Posterior vena cava (tissue), 2 donors: Measurements from ENCODE around the gene RTN4R. TPM values are rescaled to one million over a fixed set of nuclear protein-coding genes. Genes with fewer than 3 reads are reported as not detected.
"Not testable (repeated sequence)": the region's sequence is repeated elsewhere in the genome, so short reads cannot be mapped to it uniquely, and the experiment has no call there.

Experiments
- DNase-seq: peaks from one replicate; pipeline ENCODE4 v3.0.0-alpha.2; 2020; ENCODE audit warnings: low spot score
- intact Hi-C, 2 donors: fragments of 100-400 bp; cut with DNase I; formaldehyde crosslinking; loops; one replicate each; pipeline versions ENCODE4 v1.14.1 to v1.14.2; 2022 to 2023
- total RNA-seq, 2 donors: library from RNA; stranded (reverse); fragmentation: NEBNext Ultra II Directional; extraction: Animal tissue kit (Norgen Biotek cat#: 25700); gene quantifications; one replicate each; pipeline ENCODE4 v1.2.1, GENCODE V29; 2021
- donor health status: DM: yes; HTN: yes; CAD: no.
- donor health status: DM: yes; HTN: yes; CAD: no.

Gene RTN4R
- total RNA-seq, 2 donors from 2014 or later, result 0.19 to 0.76 TPM

GRCh38 chr22:20275836-20276235 lies 7.7 kb upstream of the RTN4R start:
- DNase-seq, result no peak
- intact Hi-C loops, result no loop called here

- intact Hi-C loops, DNase-seq: not testable (repeated sequence)
Observed at GRCh38 chr22:20275325-20275724, 7.2 kb upstream of the RTN4R start.

GRCh38 chr22:20274374-20274773 lies 6.3 kb upstream of the RTN4R start:
- intact Hi-C loops, result loop anchor here in 1 of 2 donors (5.0 kb wide), 1 partner anchor 52 kb away; no protein-coding TSS in a partner anchor

GRCh38 chr22:20273758-20274181 lies 5.7 kb upstream of the RTN4R start:
- intact Hi-C loops, result loop anchor here in 1 of 2 donors (5.0 kb wide), 1 partner anchor 51 kb away; no protein-coding TSS in a partner anchor
- no peak for DNase-seq

More at GRCh38 chr22:20274374-20274773, 6.3 kb upstream of the RTN4R start:
- DNase-seq, result not testable (repeated sequence)

DNA sequence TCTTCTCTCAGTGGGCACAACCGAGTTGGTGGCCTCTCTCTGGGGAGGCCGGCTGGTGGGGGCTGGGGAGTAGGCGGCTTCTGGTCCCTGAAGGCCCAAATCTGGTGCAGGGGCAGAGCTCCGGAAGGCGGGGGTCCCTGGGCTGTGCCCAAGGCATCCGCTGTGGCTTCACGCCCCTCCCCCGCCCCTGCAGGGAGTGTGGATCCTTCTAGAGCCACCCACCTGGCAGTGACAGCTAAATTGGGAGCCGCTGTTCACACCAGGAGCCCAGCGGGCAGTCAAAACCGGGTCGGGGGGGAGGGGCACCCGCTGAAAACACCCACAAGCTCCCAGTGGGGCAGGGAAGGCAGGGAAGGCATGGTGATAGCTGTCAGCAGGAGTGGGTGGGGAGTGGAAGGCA lies 4.6 kb upstream of the RTN4R start:
- intact Hi-C loops, result loop anchor here in 1 of 2 donors (1.0 to 5.0 kb wide), 2 partner anchors 50 to 110 kb away; no protein-coding TSS in a partner anchor
- no peak for DNase-seq

- intact Hi-C loops, result loop anchor here in 1 of 2 donors (1.0 to 5.0 kb wide), 2 partner anchors 50 to 110 kb away; no protein-coding TSS in a partner anchor
- DNase-seq, result no peak
Observed at GRCh38 chr22:20272174-20272573, 4.1 kb upstream of the RTN4R start.

- DNase-seq, result no peak
- intact Hi-C loops, result loop anchor here in 1 of 2 donors (5.0 kb wide), 1 partner anchor 49 kb away; no protein-coding TSS in a partner anchor
Observed at GRCh38 chr22:20271114-20271994, 3.2 kb upstream of the RTN4R start.

- intact Hi-C loops, result loop anchor here in 1 of 2 donors (5.0 kb wide), 1 partner anchor 48 kb away; no protein-coding TSS in a partner anchor
Observed at GRCh38 chr22:20270190-20271113, 2.3 kb upstream of the RTN4R start.

GRCh38 chr22:20269673-20270072 lies 1.6 kb upstream of the RTN4R start:
- DNase-seq, result not testable (repeated sequence)
- intact Hi-C loops, result loop anchor here (5.0 kb wide), 2 partner anchors 47 to 112 kb away; no protein-coding TSS in a partner anchor

More at GRCh38 chr22:20270190-20271113, 2.3 kb upstream of the RTN4R start:
- DNase-seq, result not testable (repeated sequence)

- intact Hi-C loops, result loop anchor here in 1 of 2 donors (5.0 kb wide), 1 partner anchor 112 kb away; no protein-coding TSS in a partner anchor
- not testable (repeated sequence) for DNase-seq
Observed at GRCh38 chr22:20269201-20269600, 1.1 kb upstream of the RTN4R start.

- intact Hi-C loops, result loop anchor here in 1 of 2 donors (5.0 kb wide), 1 partner anchor 110 kb away; no protein-coding TSS in a partner anchor
- no peak for DNase-seq
Observed at GRCh38 chr22:20267441-20268278, 458 bp downstream of the RTN4R start.

GRCh38 chr22:20266667-20267440 lies 1.3 kb downstream of the RTN4R start:
- not testable (repeated sequence) for DNase-seq
- intact Hi-C loops, result loop anchor here in 1 of 2 donors (5.0 kb wide), 1 partner anchor 110 kb away; no protein-coding TSS in a partner anchor

- intact Hi-C loops, result loop anchor here in 1 of 2 donors (5.0 kb wide), 1 partner anchor 109 kb away; no protein-coding TSS in a partner anchor
- not testable (repeated sequence) for DNase-seq
Observed at GRCh38 chr22:20265772-20266666, 2.1 kb downstream of the RTN4R start.

- no peak for DNase-seq
- intact Hi-C loops, result loop anchor here (5.0 kb wide), 2 partner anchors 88 to 108 kb away; no protein-coding TSS in a partner anchor
Observed at GRCh38 chr22:20264614-20265452, 3.3 kb downstream of the RTN4R start.
